Left forelimb (tissue), 1 donor: Measurements from ENCODE around the gene COASY.
"Not testable (repeated sequence)": the region's sequence is repeated elsewhere in the genome, so short reads cannot be mapped to it uniquely, and the experiment has no call there.

Experiments
- DNase-seq: peaks from one replicate; pipeline ENCODE4 v3.0.0-alpha.2; 2018; ENCODE audit warnings: low spot score

The COASY gene

DNA sequence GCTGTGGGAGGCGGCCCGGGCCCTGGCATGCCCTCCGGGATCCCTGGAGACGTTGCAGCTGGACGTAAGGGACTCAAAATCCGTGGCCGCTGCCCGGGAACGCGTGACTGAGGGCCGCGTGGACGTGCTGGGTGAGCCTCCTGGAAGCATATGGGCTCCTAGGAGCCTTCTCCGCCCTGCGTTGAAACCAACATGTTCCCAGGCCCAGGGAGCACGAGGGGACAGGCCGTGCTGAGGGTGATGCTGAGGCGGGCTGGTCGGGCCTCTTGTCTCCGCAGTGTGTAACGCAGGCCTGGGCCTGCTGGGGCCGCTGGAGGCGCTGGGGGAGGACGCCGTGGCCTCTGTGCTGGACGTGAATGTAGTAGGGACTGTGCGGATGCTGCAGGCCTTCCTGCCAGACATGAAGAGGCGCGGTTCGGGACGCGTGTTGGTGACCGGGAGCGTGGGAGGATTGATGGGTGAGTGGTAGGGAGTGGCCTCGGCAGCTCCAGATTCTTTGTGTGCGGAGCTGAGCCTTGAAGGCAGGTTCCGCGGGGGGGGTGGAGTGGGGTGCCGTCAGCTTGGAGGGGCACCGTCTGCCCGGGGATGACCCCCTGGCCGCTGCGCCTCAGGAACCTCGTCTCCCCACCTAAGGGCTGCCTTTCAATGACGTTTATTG lies 8.7 kb upstream of the COASY start:
- DNase-seq = no peak

DNA sequence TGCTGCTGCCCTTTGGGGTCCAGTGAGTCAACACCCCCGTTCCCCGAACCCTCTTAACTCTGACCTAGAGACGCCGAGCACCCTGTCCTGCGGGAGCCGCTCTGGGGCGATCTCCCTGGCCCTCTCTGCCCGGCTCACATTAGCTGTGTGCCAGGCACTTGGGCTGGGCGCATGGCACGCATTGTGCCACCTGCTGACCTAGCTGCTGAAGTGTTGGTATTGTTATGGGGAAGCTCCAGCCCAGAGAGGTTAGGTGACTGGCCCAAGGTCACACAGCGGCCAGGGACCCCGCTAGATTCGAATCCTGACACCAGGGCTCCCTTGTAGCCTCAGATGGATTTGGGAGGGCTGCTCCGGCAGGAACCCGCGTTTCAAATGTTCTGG lies 8.1 kb upstream of the COASY start:
- DNase-seq = no peak

DNA sequence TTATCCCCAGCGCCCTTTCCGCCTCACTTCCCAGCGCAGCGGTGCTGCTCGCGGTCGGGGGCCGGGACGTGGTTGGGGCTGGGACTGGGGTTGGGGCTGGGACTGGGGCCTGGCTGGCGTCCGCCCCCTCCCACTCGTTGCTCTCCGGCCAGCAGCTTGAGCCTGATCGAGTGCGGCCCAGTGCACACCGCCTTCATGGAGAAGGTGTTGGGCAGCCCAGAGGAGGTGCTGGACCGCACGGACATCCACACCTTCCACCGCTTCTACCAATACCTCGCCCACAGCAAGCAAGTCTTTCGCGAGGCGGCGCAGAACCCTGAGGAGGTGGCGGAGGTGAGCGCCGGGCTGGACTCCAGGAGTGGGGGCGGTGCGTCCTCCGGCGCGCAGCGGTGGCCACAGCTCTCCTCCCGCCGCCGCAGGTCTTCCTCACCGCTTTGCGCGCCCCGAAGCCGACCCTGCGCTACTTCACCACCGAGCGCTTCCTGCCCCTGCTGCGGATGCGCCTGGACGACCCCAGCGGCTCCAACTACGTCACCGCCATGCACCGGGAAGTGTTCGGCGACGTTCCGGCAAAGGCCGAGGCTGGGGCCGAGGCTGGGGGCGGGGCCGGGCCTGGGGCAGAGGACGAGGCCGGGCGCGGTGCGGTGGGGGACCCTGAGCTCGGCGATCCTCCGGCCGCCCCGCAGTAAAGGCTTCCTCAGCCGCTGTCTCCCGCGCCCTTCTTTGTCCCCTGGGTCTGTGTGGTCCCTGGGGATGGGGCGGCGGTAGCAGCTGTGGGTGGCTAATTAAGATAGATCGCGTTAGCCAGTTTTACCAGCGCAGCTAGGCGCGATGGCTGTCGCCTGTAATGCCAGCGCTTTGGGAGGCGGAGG lies 7.5 kb upstream of the COASY start:
- peak; percentile 92 for DNase-seq

DNA sequence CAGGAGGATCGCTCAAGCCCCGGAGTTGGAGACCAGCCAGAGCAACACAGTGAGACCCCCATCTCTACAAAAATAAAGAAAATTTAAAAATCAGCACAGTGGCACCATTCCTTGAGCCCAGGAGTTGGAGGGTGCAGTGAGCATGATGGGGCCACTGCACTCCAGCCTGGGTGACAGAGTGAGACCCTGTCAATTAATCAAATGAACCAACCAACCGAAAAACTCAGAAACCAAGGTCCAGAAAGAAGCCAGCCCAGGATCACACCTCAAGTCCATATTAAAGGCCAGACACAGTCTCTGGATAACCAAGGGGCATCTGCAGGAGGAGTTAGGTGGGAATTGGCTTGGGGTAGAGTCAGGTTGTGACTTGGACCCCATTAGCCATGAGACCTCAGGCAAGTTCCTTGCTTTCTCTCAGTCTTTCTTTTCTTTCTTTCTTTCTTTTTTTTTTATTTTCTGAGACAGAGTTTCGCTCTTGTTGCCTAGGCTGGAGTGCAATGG lies 6.8 kb upstream of the COASY start:
- DNase-seq = no peak

DNA sequence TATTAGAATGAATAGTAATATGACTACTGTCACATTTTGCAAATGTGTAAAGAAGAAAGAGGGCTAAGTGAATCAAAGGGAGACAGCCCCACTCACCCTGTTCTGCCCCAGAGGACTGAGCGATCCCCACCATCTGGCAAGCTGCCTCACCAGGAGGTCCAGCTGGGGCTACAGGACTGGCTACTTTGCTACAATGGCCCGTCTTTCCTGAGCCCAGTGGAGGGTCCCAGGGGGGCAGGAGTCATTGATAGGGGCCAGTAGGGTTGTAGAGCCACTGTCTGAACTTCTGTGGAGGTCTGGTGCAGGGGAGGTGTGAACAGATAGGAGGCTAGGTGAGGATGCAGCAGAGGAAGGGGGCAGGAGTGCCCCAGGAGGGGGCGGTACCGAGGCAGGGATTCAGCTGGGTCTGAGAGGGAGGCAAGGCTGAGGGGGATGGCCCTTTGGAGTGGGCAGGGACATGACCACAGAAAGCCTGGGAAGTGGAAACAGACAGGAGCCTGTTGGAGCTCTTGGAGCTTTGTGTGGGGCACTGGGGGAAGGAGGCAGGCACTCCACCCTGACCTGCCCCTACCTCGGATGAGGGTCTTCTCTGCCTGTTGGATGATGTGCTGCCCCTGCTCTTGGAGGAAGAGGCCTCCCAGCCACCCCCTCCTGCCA lies 5.9 kb upstream of the COASY start:
- DNase-seq = not testable (repeated sequence)

DNA sequence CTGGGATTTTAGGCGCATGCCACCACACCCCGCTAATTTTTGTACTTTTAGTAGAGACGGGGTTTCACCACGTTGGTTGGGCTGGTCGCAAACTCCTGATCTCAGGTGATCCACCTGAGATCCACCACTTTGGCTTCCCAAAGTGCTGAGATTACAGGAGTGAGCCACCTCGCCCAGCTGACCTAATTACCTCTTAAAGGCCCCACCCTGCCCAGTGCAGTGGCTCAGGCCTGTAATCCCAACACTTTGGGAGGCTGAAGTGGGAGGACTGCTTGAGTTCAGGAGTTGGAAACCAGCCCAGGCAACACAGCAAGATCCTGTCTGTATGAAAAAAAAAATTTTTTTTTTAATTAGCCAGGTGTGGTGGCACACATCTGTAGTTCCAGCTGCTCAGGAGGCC lies 2.9 kb upstream of the COASY start:
- DNase-seq = no peak

DNA sequence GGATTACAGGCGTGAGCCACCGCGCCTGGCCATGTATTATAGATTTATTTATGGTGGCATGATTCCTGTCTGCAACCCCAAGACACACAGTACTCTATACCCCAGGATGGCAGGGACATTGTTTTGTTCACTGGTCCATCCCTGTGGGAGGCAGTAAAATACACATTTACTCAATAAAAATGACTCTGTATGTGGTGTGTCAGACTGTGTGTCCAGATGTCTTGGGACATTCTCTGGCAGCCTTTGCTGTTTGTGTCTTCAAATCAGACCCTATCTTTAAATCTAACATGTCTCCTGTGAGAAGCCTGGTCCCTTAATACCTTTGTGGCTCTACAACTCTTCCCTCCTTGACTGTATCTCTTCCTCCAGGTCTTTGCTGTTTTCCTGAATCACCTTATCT lies 1.7 kb upstream of the COASY start:
- no peak for DNase-seq

DNA sequence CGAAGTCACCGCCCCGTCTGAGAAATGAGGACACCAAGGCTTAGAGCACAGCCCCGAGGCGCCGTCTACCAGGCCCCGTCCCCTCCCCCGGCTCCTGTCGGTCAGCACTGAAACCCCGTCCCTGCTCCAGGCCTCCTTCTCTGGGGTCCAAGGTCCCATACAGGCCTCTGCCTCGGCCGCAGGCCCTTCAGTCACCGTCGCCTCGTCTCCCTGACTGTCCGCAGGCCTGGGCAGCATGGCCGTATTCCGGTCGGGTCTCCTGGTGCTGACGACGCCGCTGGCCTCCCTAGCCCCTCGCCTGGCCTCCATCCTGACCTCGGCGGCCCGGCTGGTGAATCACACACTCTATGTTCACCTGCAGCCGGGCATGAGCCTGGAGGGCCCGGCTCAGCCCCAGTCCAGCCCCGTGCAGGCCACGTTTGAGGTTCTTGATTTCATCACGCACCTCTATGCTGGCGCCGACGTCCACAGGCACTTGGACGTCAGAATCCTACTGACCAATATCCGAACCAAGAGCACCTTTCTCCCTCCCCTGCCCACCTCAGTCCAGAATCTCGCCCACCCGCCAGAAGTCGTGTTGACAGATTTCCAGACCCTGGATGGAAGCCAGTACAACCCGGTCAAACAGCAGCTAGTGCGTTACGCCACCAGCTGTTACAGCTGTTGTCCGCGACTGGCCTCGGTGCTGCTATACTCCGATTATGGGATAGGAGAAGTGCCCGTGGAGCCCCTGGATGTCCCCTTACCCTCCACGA lies 617 bp downstream of the COASY start:
- DNase-seq = no peak

DNA sequence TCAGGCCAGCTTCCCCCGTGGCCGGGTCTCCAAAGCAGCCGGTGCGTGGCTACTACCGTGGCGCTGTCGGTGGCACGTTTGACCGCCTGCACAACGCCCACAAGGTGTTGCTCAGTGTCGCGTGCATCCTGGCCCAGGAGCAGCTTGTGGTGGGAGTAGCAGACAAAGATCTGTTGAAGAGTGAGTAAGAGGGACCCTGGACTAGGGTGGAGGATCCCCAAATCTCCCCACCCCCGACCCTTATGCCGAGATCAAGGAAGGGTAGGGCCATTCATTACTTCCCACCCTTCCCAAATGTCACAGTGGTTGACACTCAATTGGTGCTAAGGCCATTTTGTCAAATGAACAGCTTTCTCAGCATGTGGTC lies 1.2 kb downstream of the COASY start:
- no peak for DNase-seq

DNA sequence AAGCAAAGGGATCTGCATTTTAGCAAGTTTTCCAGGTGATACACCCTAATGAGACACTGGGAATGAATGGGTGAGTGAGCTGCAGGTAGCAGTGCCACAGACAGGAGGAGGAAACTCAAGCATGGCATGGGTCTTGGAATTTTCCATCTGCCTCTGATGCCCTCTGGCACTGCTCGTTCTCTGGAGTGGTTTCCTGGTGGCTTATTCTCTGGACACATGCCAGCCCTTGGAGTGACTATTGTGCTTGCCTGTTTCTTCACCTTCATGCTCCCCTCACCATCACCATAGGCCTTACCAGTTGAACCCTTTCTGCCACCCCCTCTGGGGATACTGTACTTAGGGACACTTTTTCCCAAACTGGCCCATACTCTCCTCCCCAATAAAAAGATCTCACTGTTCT lies 1.6 kb downstream of the COASY start:
- DNase-seq = no peak

DNA sequence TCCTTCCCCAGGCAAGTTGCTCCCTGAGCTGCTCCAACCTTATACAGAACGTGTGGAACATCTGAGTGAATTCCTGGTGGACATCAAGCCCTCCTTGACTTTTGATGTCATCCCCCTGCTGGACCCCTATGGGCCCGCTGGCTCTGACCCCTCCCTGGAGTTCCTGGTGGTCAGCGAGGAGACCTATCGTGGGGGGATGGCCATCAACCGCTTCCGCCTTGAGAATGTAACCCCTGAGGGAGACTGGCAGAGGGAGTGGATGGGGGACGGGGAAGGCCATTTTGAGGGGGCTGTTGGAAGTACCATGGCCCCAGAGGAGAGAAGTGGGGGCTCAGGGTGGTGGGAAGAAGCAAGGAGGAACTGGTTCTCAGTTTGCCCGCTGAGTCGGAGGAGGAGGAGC lies 2.0 kb downstream of the COASY start:
- DNase-seq = no peak

DNA sequence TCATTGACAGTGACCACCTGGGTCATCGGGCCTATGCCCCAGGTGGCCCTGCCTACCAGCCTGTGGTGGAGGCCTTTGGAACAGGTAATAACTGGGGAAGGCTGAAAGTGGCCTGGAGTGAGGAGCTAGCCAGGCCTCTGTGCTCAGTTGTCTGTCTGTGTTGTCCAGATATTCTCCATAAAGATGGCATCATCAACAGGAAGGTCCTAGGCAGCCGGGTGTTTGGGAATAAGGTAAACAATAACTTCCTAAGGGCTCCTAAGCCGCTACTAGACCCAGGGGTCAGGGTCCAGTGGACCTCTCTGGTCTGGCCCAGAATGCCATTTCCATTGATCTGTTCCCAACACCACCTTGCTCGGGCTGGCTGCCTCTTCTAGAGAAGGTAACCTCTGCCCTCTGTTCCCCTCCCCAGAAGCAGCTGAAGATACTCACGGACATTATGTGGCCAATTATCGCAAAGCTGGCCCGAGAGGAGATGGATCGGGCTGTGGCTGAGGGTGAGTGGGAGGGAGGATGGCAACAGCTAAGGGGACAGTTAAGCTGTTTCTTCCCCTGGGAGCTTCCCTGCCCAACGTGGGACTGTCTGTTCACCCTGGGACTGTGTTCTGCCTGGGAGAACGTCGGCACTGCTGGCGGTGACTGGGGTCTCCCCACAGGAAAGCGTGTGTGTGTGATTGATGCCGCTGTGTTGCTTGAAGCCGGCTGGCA lies 3.0 kb downstream of the COASY start:
- DNase-seq = no peak

DNA sequence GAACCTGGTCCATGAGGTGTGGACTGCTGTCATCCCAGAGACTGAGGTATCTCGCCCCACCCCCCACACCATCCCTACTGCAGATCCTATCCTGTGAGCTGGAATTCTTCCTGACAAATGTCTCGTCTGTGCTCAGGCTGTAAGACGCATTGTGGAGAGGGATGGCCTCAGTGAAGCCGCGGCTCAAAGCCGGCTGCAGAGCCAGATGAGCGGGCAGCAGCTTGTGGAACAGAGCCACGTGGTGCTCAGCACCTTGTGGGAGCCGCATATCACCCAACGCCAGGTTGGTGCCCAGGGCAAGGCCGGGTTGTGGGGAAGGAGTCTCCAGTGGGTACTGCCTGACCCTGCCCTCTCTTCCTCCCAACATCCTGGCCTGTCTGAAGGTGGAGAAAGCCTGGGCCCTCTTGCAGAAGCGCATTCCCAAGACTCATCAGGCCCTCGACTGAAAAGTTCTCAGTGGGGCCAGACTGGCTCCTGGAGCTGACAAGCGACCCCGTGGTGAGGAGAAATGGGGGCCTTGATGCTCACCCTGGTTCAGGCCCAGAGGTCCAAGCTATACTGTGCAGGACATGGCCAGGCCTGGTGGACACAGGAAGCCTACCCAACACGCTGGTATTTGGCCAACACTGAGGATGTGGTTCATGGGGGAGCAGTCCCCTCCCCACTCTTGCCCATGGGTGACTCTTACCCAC lies 3.7 kb downstream of the COASY start:
- no peak for DNase-seq

DNA sequence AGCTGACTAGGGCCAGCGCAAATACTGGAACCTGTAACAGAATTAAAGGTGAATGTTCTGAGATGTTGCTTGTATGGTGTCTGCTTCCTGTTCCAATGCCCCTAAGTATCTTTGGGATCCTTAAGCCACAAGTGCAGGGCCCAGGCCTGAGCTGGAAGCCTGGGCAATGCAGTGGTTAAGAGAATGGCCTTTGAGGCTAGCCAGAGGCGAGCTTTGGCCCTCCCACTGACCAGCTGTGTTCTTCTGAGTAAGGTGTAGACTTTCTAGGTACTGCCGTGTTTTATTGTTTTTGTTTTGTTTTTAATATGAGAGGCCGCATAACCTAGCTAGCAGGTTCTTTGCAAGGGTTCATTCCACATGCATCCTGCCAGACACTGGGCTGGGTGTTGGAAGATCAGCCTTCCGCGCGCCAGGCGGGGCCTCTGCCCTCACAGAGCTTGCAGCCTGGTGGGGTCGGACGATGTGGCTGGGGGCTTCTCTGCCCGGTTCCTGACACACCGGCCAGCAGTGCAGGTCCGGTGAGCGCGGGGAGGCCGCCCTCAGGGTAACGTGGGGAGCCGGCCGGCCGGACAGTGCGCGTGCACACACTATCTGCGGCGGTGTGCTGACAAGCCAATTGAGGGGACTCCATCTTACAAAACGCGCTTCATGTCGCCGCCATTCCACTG lies 4.4 kb downstream of the COASY start:
- no peak for DNase-seq

DNA sequence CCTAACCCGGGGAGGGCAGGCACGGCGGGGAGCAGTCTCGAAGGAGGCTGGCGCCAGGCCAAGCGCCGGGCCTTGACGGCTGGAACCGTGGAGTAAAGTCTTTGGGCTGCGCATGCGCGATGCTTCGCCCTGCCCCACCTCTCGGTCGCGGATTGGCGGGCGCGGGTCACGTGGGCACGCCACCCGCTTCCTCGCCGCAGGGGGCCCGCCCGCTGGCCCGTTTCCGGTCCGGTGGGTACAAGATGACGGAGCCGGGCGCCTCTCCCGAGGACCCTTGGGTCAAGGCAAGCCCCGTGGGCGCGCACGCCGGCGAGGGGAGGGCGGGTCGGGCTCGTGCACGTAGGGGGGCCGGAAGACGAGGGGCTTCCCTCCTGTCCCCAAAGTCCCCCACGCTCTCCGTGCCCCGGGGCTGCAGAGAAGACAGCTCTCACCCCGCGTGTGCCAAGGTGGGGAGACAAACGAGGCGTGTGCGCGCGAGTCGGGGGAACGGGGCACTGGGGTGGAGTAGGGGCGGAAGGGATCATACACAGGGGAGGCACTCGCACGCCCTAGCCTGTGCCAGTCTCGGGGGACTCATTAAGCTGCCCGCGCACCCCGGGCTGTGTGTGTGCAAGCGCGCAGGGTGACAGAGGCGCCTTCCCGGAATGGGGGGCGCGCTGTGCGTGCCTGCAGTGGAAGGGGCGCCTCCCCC lies 5.1 kb downstream of the COASY start, which contains the start of gene MLX:
MLX (plus strand) TSS at position 218 of the 691 bp plus-strand sequence; CDS start at position 243, 25 bp downstream.
- peak; percentile 95 for DNase-seq

DNA sequence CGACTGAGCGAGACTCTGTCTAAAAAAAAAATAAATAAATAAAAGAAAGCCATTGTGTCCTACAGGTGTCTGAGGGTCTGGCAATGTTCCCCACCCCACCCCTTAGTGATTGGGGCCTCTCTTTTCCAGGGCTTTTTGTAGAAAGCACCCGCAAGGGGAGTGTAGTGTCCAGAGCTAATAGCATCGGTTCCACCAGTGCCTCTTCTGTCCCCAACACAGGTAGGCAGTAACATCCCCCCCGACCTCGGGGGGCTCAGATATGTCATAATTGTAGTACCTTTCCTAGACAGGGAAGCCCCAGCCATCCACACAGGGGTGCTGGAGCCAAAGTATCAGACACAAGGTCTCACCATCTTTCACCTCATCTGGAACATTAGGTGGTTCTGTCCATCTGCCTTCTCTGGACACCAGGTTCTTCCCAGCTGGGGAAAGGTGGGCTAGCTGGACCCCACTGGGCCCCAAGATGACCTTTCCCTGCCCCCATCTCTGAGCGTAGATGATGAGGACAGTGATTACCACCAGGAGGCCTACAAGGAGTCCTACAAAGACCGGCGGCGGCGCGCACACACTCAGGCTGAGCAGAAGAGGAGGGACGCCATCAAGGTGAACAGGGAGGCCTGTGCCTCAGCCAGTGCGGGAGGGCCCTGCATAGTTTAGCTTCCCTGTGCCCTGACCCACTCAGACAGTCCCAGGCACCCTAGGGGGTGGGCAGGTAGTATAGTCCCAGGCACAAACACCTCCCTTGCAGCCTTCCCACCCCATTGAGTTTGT lies 6.6 kb downstream of the COASY start:
- no peak for DNase-seq

DNA sequence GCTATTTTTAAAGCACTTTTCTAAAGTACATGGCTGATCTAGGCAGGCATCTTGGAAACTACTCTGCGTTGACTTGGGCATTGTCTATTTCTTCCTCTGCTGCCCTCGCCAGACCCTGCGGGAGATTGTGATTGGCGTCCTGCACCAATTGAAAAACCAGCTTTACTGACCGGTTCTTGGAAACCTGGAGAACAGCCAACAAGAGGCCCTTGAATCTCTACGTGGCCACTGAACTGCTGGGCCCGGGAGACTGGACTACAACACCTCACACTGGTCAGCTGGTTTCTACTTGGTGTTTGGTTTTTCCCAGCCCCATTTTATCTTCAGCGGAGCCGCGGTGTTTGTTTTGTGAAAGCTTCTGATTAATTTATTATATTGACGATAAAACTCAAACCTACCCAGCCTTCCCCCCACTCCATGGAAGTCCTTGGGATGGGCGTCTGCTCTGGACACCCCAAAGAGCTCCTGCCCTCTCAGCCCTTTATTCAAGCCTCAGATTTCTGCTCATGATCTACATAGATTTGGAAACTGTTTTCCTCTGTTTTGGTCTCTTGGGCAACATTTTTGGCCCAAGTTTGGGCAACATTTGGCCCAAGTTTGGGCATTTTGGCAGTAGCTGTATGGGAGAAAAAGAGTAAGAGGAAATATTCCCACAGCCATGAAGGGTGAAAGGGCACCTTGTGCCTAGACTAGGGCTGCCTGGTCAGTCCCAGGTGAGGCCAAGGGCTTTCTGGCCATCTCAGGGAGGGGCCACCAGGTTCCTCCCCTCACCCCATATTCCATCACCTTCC lies 9.7 kb downstream of the COASY start:
- no peak for DNase-seq

DNA sequence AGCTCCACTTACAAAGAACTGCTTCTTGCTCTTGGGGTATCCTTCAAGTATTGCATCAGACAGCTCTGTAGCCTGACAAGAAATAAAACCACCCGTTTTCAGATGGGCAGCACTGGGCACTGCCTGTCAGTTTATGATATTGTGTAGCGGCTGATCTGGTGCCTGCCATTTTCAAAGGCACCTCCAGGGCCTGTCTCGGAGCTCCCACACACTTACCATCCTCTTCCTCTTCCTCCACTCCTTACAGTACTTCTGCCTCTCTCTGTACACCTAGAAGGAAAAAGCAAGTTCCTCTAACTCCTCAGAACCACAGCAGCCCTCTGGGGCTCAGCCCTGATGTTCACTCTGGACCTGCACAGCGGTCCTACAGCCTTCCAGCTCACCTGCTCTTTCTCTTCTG lies 11.1 kb downstream of the COASY start:
- DNase-seq = no peak
